PC-9 (cell line): ENCODE results near the gene OGFRL1. TPM values are rescaled to one million over a fixed set of nuclear protein-coding genes. Genes with fewer than 3 reads are reported as not detected.
A peak's percentile ranks its signal among the peaks of the same experiment; 100 is the strongest.

Source experiments
- Bru-seq: library from RNA; stranded (reverse); fragments of 400-500 nt; gene quantifications from one replicate; lab custom pipeline; 2021; lab: Mats Ljungman, UMichigan
- BruChase-seq, 2 experiments: library from RNA; stranded (reverse); fragments of 400-500 nt; gene quantifications; one replicate each; lab custom pipeline; 2021; lab: Mats Ljungman, UMichigan
- BruUV-seq: library from RNA; stranded (reverse); fragments of 400-500 nt; replicated peaks from 2 replicates; lab custom pipeline; 2021; lab: Mats Ljungman, UMichigan
- CTCF ChIA-PET: fragments of 300-600 bp; sonication (Branson Sonifier 250); formaldehyde crosslinking; loops from one replicate; lab custom pipeline; 2022; ENCODE audit warnings: antibody characterized with exemption; lab: Charles Lee
- POLR2A ChIA-PET: fragments of 300-600 bp; sonication (Branson Sonifier 250); formaldehyde crosslinking; loops from one replicate; lab custom pipeline; 2022; ENCODE audit warnings: antibody characterized with exemption; ENCODE audit not compliant: unreplicated experiment; lab: Charles Lee
- DNase-seq, 2 experiments: peaks; one replicate each; pipeline versions ENCODE4 v3.0.0 to v3.0.0-alpha.2; 2015 to 2022; ENCODE audit warnings: mixed read lengths in 1 of 2
- H2AFZ ChIP-seq: fragments of 200-600 bp; sonication (generic); 2 replicates; pipeline ENCODE4 v1.8.1; 2017; ENCODE audit warnings: antibody characterized with exemption
- H3F3A ChIP-seq: fragments of 200-600 bp; sonication (generic); 2 replicates; pipeline ENCODE4 v1.8.1; 2017; ENCODE audit warnings: antibody characterized with exemption, mild to moderate bottlenecking, low read depth; ENCODE audit not compliant: insufficient read depth
- H3K27ac ChIP-seq: fragments of 200-600 bp; sonication (generic); 2 replicates; pipeline ENCODE4 v1.6.1; 2016; ENCODE audit warnings: mixed run types
- H3K27me3 ChIP-seq: fragments of 200-600 bp; sonication (generic); 2 replicates; pipeline ENCODE4 v1.6.1; 2016; ENCODE audit warnings: low read depth, mixed run types; ENCODE audit not compliant: insufficient read depth
- H3K36me3 ChIP-seq: fragments of 200-600 bp; sonication (generic); 2 replicates; pipeline ENCODE4 v1.6.1; 2016; ENCODE audit warnings: low read depth, mixed run types
- H3K4me1 ChIP-seq: fragments of 200-600 bp; sonication (generic); replicated peaks from 2 replicates; pipeline ENCODE4 v1.6.1; 2016; ENCODE audit warnings: mixed run types; ENCODE audit not compliant: insufficient read depth
- H3K4me2 ChIP-seq: fragments of 200-600 bp; sonication (generic); 2 replicates; pipeline ENCODE4 v1.6.1; 2017; ENCODE audit warnings: mixed run types
- H3K4me3 ChIP-seq: fragments of 200-600 bp; sonication (generic); 2 replicates; pipeline ENCODE4 v1.6.1; 2016; ENCODE audit warnings: mixed run types
- H3K79me2 ChIP-seq: fragments of 200-600 bp; sonication (generic); 2 replicates; pipeline ENCODE4 v1.6.1; 2017; ENCODE audit warnings: low read depth, mixed run types
- H3K9me2 ChIP-seq: fragments of 200-600 bp; sonication (generic); 2 replicates; pipeline ENCODE4 v1.8.1; 2017; ENCODE audit warnings: mild to moderate bottlenecking; ENCODE audit not compliant: insufficient read depth
- H3K9me3 ChIP-seq: fragments of 200-600 bp; sonication (generic); 2 replicates; pipeline ENCODE4 v1.8.1; 2016; ENCODE audit warnings: low read depth; ENCODE audit not compliant: insufficient read depth
- H4K20me1 ChIP-seq: fragments of 200-600 bp; sonication (generic); 2 replicates; pipeline ENCODE4 v1.8.1; 2017; ENCODE audit not compliant: insufficient read depth
- EZH2 ChIP-seq: fragments of 200-600 bp; sonication (generic); IDR thresholded peaks from 2 replicates; pipeline ENCODE4 v1.8.0; 2017; ENCODE audit warnings: antibody characterized with exemption, low read depth
- intact Hi-C: fragments of 100-400 bp; cut with micrococcal nuclease; formaldehyde crosslinking; loops from one replicate; pipeline ENCODE4 v1.10.0; 2022; ENCODE audit not compliant: unreplicated experiment
- long read RNA-seq: library from polyadenylated mRNA; stranded (forward); transcript quantifications from one replicate; pipeline ENCODE4 v2.0.0, GENCODE V29; 2022
- total RNA-seq: library from RNA; stranded (reverse); gene quantifications from 2 replicates; pipeline ENCODE4 v1.2.3, GENCODE V29; 2021
- TF ChIP-seq, protein P1 (sequence below): fragments of 200-600 bp; sonication (generic); conservative IDR thresholded peaks from 2 replicates; pipeline ENCODE4 v1.6.1; 2017; ENCODE audit warnings: mixed run types, antibody characterized with exemption, mild to moderate bottlenecking, moderate library complexity

OGFRL1 gene
- 8.1 and 11.0 TPM in 2 replicates for total RNA-seq
- Bru-seq, nascent RNA = percentile 73 among the genes with signal in this experiment
- percentile 82 among the genes with signal in this experiment for BruChase-seq, experiment 1, labeled RNA remaining after a 2-hour chase
- BruChase-seq, experiment 2, labeled RNA remaining after a 6-hour chase = percentile 89 among the genes with signal in this experiment
- long read RNA-seq, full-length matches to known transcripts = 27 of 65 reads
- long read RNA-seq, partial matches to known transcripts = 1 of 65 reads
- long read RNA-seq, other reads (novel, unspliced or antisense) = 37 of 65 reads

DNA sequence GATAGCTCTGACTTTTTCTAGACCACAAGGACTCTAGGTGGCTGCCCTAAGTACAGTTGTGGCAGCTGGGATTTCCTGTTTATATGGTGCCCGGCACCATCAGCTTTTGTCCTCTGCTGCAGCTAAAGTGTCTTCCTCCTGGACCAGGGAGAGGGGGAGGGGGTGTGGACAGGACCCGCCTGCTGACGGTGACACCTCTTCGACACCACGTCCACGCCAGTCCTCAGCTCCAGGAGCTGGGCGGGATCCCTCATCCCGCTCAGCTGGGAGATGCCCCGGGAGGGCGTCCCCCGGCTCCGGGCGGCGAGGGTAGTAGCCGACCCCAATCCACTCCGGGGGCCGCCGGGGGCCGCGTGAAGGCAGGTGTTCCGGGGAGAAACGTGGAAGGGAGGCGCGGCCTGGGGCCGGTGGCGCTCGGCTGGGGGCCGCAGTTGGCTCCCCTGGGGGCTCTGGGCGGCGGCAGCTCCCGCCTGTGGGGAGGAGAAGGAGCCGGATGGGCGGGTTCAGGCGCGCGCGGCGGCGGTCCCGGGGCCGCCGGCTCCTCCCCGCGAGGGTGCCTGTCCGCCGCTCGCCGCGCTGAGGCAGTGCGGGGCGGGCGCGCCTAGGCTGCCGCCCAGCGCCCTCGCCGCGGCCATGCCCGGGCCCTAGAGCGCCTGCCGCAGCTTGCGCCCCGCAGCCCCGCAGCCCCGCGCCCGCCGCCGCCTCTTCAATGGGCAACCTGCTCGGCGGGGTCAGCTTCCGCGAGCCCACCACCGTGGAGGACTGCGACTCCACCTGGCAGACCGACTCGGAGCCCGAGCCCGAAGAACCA, at the start of gene OGFRL1:
OGFRL1 (plus strand) TSS at position 584 of the 811 bp plus-strand sequence; CDS start at position 710, 126 bp downstream.
- Histone ChIP-seq H3K4me3 (peak within 1 kb of the TSS; percentile 80), H3F3A (peaks cover 16% of the 10 kb centered on the region; the same call in 1 of the 2 replicates), H3K9me2 (no peaks in the 10 kb centered on the region), H2AFZ (peak within 1 kb of the TSS; percentile 92), H3K79me2 (peaks cover 16% of the 10 kb centered on the region; the same call in 1 of the 2 replicates), H3K27me3 (no peaks in the 10 kb centered on the region), H3K4me1 (peaks cover 24% of the 10 kb centered on the region), H4K20me1 (no peaks in the 10 kb centered on the region), H3K27ac (no peak within 1 kb of the TSS), H3K4me2 (peak within 1 kb of the TSS; percentile 88), H3K9me3 (no peaks in the 10 kb centered on the region), H3K36me3 (no peaks in the 10 kb centered on the region)
- ChIA-PET POLR2A (interaction anchor here (0.5 to 0.7 kb wide), 5 partner anchors 85 to 1547 kb away, joined by 3 to 9 read pairs (median 5); no protein-coding TSS in a partner anchor), CTCF (interaction anchor here (0.6 to 1.3 kb wide), 2 partner anchors 38 to 98 kb away, joined by 3 read pairs; no protein-coding TSS in a partner anchor)
- peak; percentile 72 to 82 for DNase-seq
- intact Hi-C loops = loop anchor here (5.0 kb wide), 2 partner anchors 44 to 96 kb away; no protein-coding TSS in a partner anchor
- TF ChIP-seq, protein P1, sequence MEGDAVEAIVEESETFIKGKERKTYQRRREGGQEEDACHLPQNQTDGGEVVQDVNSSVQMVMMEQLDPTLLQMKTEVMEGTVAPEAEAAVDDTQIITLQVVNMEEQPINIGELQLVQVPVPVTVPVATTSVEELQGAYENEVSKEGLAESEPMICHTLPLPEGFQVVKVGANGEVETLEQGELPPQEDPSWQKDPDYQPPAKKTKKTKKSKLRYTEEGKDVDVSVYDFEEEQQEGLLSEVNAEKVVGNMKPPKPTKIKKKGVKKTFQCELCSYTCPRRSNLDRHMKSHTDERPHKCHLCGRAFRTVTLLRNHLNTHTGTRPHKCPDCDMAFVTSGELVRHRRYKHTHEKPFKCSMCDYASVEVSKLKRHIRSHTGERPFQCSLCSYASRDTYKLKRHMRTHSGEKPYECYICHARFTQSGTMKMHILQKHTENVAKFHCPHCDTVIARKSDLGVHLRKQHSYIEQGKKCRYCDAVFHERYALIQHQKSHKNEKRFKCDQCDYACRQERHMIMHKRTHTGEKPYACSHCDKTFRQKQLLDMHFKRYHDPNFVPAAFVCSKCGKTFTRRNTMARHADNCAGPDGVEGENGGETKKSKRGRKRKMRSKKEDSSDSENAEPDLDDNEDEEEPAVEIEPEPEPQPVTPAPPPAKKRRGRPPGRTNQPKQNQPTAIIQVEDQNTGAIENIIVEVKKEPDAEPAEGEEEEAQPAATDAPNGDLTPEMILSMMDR = no peak
- no peak for TF ChIP-seq EZH2
- no TSS peak for BruUV-seq

DNA sequence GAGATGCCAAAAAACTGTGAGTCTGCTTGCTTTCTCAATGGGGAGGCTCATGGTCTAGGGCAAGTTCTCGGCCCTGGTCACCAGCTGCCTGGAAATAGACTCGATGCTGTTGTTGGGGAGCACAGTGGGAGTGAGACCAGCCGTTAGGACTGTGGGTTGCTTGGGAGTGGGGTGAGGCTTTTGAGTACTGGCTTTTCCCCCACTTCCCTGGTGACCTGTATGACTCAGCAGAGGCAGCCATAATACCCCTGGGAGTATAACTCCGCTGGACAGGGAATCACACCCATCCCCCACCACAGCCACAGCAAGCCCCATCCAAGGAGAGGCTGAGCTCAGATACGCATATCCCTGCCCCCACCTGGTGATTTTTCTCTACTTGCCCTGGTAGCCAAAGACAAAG, 48.9 kb upstream of the OGFRL1 start:
- TF ChIP-seq, protein P1 = no peak
- no peak for TF ChIP-seq EZH2
- Histone ChIP-seq H3K27ac (no peak overlapping the region), H3F3A (no peaks in the 10 kb centered on the region), H3K9me3 (no peaks in the 10 kb centered on the region; the same call in 1 of the 2 replicates), H3K9me2 (peaks cover 4% of the 10 kb centered on the region; the same call in 1 of the 2 replicates), H3K4me2 (no peak overlapping the region), H4K20me1 (no peaks in the 10 kb centered on the region), H3K4me3 (no peak overlapping the region), H2AFZ (no peak overlapping the region), H3K27me3 (no peaks in the 10 kb centered on the region), H3K79me2 (no peaks in the 10 kb centered on the region), H3K4me1 (no peaks in the 10 kb centered on the region), H3K36me3 (no peaks in the 10 kb centered on the region)
- no TSS peak for BruUV-seq
- POLR2A ChIA-PET = no interaction called here
- CTCF ChIA-PET = no interaction called here
- DNase-seq = no peak
- intact Hi-C loops = no loop called here

DNA sequence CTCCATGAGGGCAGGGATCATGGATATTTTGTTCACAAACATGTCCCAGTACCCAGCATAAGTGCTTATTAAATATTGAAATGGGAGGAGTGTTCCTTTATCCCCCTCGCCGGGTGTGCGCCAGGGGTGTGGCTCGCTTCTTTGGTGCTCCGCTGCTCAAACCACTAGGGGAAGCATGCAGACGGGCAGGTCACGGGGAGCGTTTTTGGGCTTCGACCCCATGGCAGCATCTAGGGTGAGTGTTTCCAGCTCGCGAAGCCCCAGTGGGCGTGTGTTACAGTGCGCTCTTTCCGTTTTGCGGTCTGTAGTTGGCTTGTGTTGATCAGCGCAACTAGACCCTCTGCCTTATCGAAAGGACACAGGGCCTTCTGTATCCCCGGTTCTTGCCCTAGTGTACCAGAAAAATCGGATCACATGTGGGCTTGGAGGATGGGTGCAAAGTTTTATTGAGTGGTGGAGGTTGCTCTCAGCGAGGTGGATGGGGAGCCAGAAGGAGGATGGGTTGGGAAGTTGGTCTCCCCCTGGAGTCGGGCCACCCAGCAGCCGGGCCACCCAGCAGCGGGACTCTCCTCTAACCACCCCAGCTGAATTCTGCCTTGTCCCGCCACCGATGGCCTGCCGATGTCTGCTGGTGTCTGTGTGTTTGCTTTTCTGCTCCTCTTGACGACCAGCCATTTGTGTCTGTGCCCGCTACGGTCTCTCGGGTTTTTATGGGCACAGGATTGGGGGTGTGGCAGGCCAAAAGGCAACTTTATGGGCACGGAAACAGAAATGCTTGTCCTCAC, 43.2 kb upstream of the OGFRL1 start:
- no peaks in the 10 kb centered on the region for H3K79me2 ChIP-seq
- intact Hi-C loops = no loop called here
- no peaks in the 10 kb centered on the region for H4K20me1 ChIP-seq
- peaks cover 21% of the 10 kb centered on the region for H3K4me1 ChIP-seq
- BruUV-seq = no TSS peak
- ChIA-PET POLR2A (no interaction called here), CTCF (no interaction called here)
- no peaks in the 10 kb centered on the region for H3K27me3 ChIP-seq
- no peak overlapping the region for H3K27ac ChIP-seq
- no peak overlapping the region for H3K4me2 ChIP-seq
- no peaks in the 10 kb centered on the region; the same call in 1 of the 2 replicates for H3K9me3 ChIP-seq
- TF ChIP-seq, protein P1 = no peak
- TF ChIP-seq EZH2 = no peak
- H3F3A ChIP-seq = peaks cover 10% of the 10 kb centered on the region; the same call in 1 of the 2 replicates
- DNase-seq = no peak
- no peaks in the 10 kb centered on the region for H3K36me3 ChIP-seq
- H3K4me3 ChIP-seq = no peak overlapping the region
- H3K9me2 ChIP-seq = no peaks in the 10 kb centered on the region
- no peak overlapping the region for H2AFZ ChIP-seq
